Central memory CD8-positive, alpha-beta T cell (primary cell): ENCODE results near the gene ASRGL1.
"Not testable (repeated sequence)": the region's sequence is repeated elsewhere in the genome, so short reads cannot be mapped to it uniquely, and the experiment has no call there.

Source experiments
- ATAC-seq: fragments of 150-1000 bp; cut with Tn5 transposase; replicated peaks from 2 replicates; pipeline ENCODE4 v1.10.0; 2022; ENCODE audit warnings: mild to moderate bottlenecking, moderate FRiP score, moderate number of reproducible peaks; ENCODE audit not compliant: poor library complexity, severe bottlenecking; ENCODE audit errors: extremely low read depth
- DNase-seq, 2 donors: peaks; one replicate each; pipeline ENCODE4 v3.0.0; 2021; ENCODE audit warnings: low spot score in 2 of 2
- H3K27ac Mint-ChIP-seq: one replicate; pipeline ENCODE4 v1.8.0; 2022; ENCODE audit warnings: low read depth, mild to moderate bottlenecking, moderate library complexity, mixed read lengths
- H3K27me3 Mint-ChIP-seq: one replicate; pipeline ENCODE4 v1.8.0; 2022; ENCODE audit warnings: mixed read lengths
- H3K36me3 Mint-ChIP-seq: one replicate; pipeline ENCODE4 v1.8.0; 2022; ENCODE audit warnings: mild to moderate bottlenecking, moderate library complexity, mixed read lengths; ENCODE audit not compliant: insufficient read depth
- H3K4me1 Mint-ChIP-seq: one replicate; pipeline ENCODE4 v1.8.0; 2022; ENCODE audit warnings: mixed read lengths
- H3K4me3 Mint-ChIP-seq: one replicate; pipeline ENCODE4 v1.8.0; 2022; ENCODE audit warnings: mild to moderate bottlenecking, moderate library complexity, mixed read lengths
- H3K9me3 Mint-ChIP-seq: one replicate; pipeline ENCODE4 v1.8.0; 2022; ENCODE audit warnings: mixed read lengths

ASRGL1 gene

DNA sequence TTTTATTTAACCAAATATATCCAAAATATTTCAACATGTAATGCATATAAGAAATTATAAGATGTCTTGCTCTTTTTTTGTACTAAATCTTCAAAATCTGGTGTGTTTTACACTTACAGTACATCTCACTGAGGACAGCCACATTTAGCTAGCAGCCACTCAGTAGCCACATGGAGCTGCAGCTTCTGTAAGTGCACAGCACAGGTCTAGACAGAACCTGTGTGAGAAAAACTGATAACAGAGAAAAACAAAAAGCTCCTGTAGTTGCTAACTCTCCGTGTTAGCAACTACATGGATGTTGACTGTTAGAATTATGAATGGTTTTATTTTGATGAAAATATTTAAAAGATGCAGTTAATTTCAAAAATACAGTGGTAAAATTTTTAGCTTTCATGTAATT, 22.2 kb downstream of the ASRGL1 start:
- no peaks in the 10 kb centered on the region for H3K4me1 Mint-ChIP-seq
- no peaks in the 10 kb centered on the region for H3K27me3 Mint-ChIP-seq
- DNase-seq (no peak), ATAC-seq (no peak)
- no peak overlapping the region for H3K27ac Mint-ChIP-seq
- no peaks in the 10 kb centered on the region for H3K9me3 Mint-ChIP-seq
- no peak overlapping the region for H3K4me3 Mint-ChIP-seq
- peaks cover 4% of the 10 kb centered on the region for H3K36me3 Mint-ChIP-seq

DNA sequence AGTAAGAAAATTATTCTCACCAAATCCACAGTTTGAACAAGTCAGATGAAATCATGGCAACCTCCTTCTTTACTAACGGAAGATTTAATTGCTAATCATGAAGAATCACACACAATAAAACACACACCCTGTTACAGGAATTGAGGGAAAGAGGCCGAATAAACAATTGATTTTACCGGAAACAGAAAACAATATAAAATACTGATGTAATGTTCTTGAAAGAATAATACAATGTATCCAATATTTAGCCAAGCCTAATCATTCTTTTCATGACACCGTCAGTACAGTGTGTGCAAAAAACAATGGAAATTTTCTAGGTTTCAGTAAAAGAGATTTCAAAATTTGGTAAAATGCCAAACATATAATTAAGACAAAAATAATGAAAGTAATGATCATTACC, 23.4 kb downstream of the ASRGL1 start:
- H3K27me3 Mint-ChIP-seq: no peaks in the 10 kb centered on the region
- no peak overlapping the region for H3K27ac Mint-ChIP-seq
- H3K4me3 Mint-ChIP-seq: no peak overlapping the region
- H3K36me3 Mint-ChIP-seq: peaks cover 4% of the 10 kb centered on the region
- H3K9me3 Mint-ChIP-seq: no peaks in the 10 kb centered on the region
- DNase-seq: no peak
- ATAC-seq: no peak
- no peaks in the 10 kb centered on the region for H3K4me1 Mint-ChIP-seq

- ATAC-seq, H3K4me3 Mint-ChIP-seq, DNase-seq, H3K27me3 Mint-ChIP-seq, H3K36me3 Mint-ChIP-seq, H3K27ac Mint-ChIP-seq, H3K9me3 Mint-ChIP-seq: not testable (repeated sequence)
- H3K4me1 Mint-ChIP-seq: peaks cover 16% of the 10 kb centered on the region
These were observed 31.7 kb downstream of the ASRGL1 start for GRCh38 chr11:62368861-62369477.

DNA sequence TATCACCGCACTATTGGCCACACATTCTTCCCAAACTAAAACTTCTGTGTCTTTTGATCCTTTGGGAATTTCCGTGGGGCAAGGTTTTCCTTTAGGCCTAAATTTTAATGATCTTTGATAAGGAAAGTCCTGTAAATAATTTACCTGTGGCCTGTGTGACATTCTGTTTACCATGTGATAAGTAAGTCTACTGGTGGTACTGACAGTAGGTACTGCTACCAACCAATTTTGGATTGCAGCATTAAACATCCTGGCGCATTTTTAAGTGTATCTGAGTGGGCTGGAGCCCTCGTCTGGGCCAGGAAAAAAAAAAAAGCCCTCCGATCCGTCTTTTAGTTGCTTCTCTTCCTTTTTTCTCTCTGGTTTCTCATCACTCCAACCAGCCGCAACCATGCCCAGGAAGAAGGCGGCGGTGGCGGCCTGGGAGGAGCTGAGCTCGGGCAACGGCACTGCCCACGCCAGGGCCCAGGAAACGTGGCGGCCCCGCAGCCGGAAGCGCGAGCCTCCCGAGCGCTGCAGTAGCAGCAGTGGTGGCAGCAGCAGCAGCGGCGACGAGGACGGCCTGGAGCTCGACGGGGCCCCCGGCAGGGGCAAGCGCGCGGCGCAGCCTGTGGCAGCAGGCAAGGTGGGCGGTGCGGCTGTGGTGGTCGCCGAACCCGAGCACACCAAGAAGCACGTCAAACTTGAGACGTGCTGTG, 33.6 kb downstream of the ASRGL1 start:
- peaks cover 16% of the 10 kb centered on the region for H3K4me1 Mint-ChIP-seq
- H3K4me3 Mint-ChIP-seq: peak overlapping the region; percentile 62
- peak overlapping the region; percentile 89 for H3K27ac Mint-ChIP-seq
- no peaks in the 10 kb centered on the region for H3K36me3 Mint-ChIP-seq
- H3K9me3 Mint-ChIP-seq: no peaks in the 10 kb centered on the region
- DNase-seq (peak in 1 of 2 donors; percentile 31), ATAC-seq (peak; percentile 94)
- H3K27me3 Mint-ChIP-seq: no peaks in the 10 kb centered on the region

GRCh38 chr11:62372871-62373270, 35.6 kb downstream of the ASRGL1 start:
- Mint-ChIP-seq H3K36me3 (no peaks in the 10 kb centered on the region), H3K27ac (no peak overlapping the region)

DNA sequence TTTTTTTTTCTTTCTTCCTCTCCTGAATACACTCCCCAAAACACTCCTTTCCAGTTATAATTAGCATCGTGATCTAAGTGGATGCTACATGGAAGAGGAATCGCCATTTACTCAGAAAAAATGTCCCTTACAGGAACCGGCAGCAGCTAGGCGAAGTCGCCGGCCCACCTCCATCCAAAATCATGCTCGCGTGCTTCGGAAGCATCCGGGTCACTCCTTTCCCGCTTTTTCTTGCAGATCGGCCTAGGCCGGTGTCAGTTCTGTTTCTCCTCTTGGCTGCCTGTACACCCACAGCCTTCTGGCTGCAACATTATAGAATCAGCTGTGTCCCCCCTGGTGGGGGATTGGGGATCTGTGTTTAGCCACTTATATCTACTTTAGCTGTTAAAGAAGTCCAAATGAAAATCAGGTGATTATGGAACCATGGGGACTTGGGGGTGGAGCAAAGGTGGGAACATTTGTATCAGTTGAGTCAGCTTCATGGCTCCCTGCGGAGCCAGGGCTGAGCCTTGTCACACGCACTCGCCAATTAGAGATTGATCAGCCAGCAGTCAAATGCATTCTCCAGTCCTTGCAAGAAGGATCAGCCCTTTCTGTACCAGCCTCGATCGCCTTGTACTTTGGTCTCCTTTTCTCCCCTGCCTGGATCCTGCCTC, 36.3 kb downstream of the ASRGL1 start:
- no peaks in the 10 kb centered on the region for H3K36me3 Mint-ChIP-seq
- ATAC-seq: no peak
- peaks cover 16% of the 10 kb centered on the region for H3K4me1 Mint-ChIP-seq
- no peak overlapping the region for H3K27ac Mint-ChIP-seq
- peak overlapping the region; percentile 0 for H3K4me3 Mint-ChIP-seq
- H3K9me3 Mint-ChIP-seq: no peaks in the 10 kb centered on the region
- no peaks in the 10 kb centered on the region for H3K27me3 Mint-ChIP-seq
- no peak for DNase-seq

More at GRCh38 chr11:62372871-62373270, 35.6 kb downstream of the ASRGL1 start:
- Mint-ChIP-seq H3K4me1 (peaks cover 16% of the 10 kb centered on the region), H3K9me3 (no peaks in the 10 kb centered on the region), H3K27me3 (no peaks in the 10 kb centered on the region), H3K4me3 (peak overlapping the region; percentile 0)
- DNase-seq (no peak), ATAC-seq (no peak)

DNA sequence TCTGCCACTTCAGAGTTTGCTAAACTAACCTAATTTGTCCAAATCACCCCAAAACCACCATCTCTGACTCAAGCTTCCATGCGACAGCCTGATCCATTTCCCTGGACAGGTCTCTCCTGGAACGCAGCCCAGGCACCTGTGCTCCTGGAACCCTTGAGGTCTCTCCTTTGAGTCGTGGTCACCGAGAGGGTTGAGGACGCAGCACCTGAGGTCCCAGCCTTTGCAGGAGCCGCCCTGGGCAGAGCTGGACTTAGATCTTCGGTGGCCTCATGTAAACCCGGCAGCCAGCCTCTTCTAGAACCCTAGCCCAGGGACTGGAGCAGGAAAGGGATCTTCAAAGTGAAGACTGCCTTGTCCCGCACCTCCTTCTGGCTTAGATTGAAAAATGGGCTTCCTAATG, 37.6 kb downstream of the ASRGL1 start:
- ATAC-seq (no peak), DNase-seq (no peak)
- peaks cover 16% of the 10 kb centered on the region for H3K4me1 Mint-ChIP-seq
- H3K27me3 Mint-ChIP-seq: no peaks in the 10 kb centered on the region
- H3K27ac Mint-ChIP-seq: no peak overlapping the region
- no peaks in the 10 kb centered on the region for H3K9me3 Mint-ChIP-seq
- no peaks in the 10 kb centered on the region for H3K36me3 Mint-ChIP-seq
- no peak overlapping the region for H3K4me3 Mint-ChIP-seq

DNA sequence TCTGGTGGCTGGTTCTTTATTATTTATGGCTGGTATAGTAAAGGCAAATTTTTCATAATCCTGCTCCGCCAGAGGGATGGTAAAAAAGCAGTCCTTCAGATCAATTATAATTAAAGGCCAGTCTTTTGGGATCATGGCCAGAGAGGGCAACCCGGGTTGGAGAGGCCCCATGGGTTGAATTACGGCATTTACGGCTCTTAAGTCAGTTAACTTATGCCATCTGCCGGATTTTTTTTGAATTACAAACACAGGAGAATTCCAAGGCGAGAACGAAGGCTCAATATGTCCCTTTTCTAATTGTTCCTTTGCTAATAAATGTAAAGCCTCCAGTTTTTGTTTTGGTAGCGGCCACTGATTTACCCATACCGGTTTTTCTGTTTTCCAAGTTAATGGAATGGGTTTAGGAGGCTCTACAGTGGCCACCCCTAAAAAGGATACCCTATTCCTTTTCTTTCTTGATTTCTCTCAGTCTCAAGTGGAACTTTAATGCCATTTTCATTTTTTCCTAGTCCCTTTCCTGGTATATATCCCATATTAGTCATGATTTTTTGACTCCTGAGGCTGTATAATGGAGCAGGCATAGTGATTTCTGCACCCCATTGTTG, 41.3 kb downstream of the ASRGL1 start:
- not testable (repeated sequence) for H3K4me3 Mint-ChIP-seq, ATAC-seq, H3K4me1 Mint-ChIP-seq, H3K36me3 Mint-ChIP-seq, DNase-seq, H3K9me3 Mint-ChIP-seq, H3K27ac Mint-ChIP-seq, H3K27me3 Mint-ChIP-seq

- not testable (repeated sequence) for ATAC-seq, H3K27ac Mint-ChIP-seq, H3K27me3 Mint-ChIP-seq, DNase-seq, H3K9me3 Mint-ChIP-seq, H3K4me1 Mint-ChIP-seq, H3K36me3 Mint-ChIP-seq, H3K4me3 Mint-ChIP-seq
These were observed 42.3 kb downstream of the ASRGL1 start for GRCh38 chr11:62379586-62379985.

DNA sequence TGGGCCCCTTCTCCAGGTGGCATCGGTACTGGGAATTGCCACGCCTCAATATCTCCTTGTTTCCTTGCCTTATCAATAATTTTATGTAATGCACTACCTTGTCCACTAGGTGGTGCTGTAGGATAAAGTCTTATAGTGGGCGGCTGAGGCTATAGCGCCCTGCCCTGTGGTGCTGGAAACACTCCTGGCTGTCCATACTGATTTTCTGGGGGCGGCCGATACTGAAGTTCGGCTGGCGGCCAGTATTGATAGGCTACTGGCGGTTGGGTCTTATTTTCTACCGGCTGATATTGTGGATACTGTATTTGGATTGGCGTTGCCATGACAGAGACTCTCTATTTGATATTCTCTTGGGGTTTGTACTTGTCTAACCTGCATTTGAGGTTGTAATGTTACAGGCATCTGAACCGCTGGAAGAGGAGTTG, 43.6 kb downstream of the ASRGL1 start:
- DNase-seq (peak in 1 of 2 donors; percentile 38), ATAC-seq (peak; percentile 60)
- H3K27ac Mint-ChIP-seq, H3K4me1 Mint-ChIP-seq, H3K27me3 Mint-ChIP-seq, H3K4me3 Mint-ChIP-seq, H3K36me3 Mint-ChIP-seq, H3K9me3 Mint-ChIP-seq: not testable (repeated sequence)

DNA sequence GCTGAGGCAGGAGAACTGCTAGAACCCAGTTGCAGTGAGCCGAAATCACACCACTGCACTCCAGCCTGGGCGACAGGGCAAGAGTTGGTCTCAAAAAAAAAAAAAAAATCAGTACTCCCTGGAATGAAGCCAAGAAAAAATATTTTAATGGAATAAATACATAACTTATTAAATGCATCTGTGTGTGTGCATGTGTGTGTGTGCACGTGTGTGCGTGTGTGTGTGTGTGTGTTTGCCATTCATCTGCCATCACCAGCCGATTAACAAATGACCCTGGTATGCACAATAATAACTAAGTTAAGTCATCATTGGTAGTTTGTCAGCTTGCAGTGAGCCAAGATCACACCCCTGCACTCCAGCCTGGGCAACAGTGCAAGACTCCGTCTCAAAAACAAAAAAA, 46.6 kb downstream of the ASRGL1 start:
- Mint-ChIP-seq H3K27me3 (no peaks in the 10 kb centered on the region), H3K9me3 (no peaks in the 10 kb centered on the region), H3K4me3 (no peak overlapping the region), H3K27ac (no peak overlapping the region), H3K36me3 (no peaks in the 10 kb centered on the region), H3K4me1 (peaks cover 15% of the 10 kb centered on the region)
- ATAC-seq (no peak), DNase-seq (no peak)

DNA sequence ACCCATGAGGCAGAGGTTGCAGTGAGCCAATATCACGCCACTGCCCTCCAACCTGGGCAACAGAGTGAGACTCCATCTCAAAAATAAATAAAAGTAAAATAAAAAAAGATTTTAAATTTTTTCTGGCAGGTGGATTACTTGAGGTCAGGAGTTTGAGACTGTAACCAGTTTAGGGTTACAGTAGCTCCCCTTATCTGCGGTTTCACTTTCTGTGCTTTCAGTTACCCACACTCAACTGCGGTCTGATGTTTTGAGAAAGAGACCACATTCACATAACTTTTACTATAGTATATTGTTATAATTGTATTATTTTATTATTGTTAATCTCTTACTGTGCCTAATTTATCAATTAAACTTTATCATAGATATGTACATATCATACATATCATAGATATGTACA, 48.8 kb downstream of the ASRGL1 start:
- not testable (repeated sequence) for H3K4me1 Mint-ChIP-seq, H3K4me3 Mint-ChIP-seq, H3K36me3 Mint-ChIP-seq, H3K27me3 Mint-ChIP-seq, H3K27ac Mint-ChIP-seq, DNase-seq, H3K9me3 Mint-ChIP-seq
- ATAC-seq: peak; percentile 97

GRCh38 chr11:62387381-62387780, 50.1 kb downstream of the ASRGL1 start:
- H3K27ac Mint-ChIP-seq: peak overlapping the region; percentile 55

More at GRCh38 chr11:62387381-62387780, 50.1 kb downstream of the ASRGL1 start:
- Mint-ChIP-seq H3K36me3 (no peaks in the 10 kb centered on the region), H3K27me3 (no peaks in the 10 kb centered on the region), H3K4me1 (peaks cover 7% of the 10 kb centered on the region), H3K4me3 (peak overlapping the region; percentile 8), H3K9me3 (no peaks in the 10 kb centered on the region)
- ATAC-seq (no peak), DNase-seq (no peak)
